ENCODE measurements around the gene REPIN1.

REPIN1 gene

GRCh38 chr7:150388306-150388705 lies 19.7 kb downstream of the REPIN1 start:
- no peaks in the 10 kb centered on the region for H3K36me3 ChIP-seq (ENCODE audit: control insufficient read depth, insufficient read depth, low read length, severe bottlenecking)
- no peaks in the 10 kb centered on the region for H3K9me3 ChIP-seq (ENCODE audit: control insufficient read depth, low read length)
- DNase-seq (ENCODE audit: low read depth), result no peak
- no peaks in the 10 kb centered on the region for H3K27me3 ChIP-seq (replicated peaks; ENCODE audit: control insufficient read depth, insufficient read depth, low read length)
- no peak overlapping the region for H3K4me3 ChIP-seq (ENCODE audit: low read length)
- peaks cover 10% of the 10 kb centered on the region for H3K4me1 ChIP-seq (ENCODE audit: control insufficient read depth, insufficient read depth, low read length)
- H3K9ac ChIP-seq (ENCODE audit: low read length), result no peak overlapping the region

GRCh38 chr7:150388709-150389531 lies 20.3 kb downstream of the REPIN1 start:
- no peaks in the 10 kb centered on the region for H3K9me3 ChIP-seq (ENCODE audit: control insufficient read depth, low read length)
- H3K27me3 ChIP-seq (replicated peaks; ENCODE audit: control insufficient read depth, insufficient read depth, low read length), result no peaks in the 10 kb centered on the region
- DNase-seq (ENCODE audit: low read depth), result no peak
- no peak overlapping the region for H3K4me3 ChIP-seq (ENCODE audit: low read length)
- no peaks in the 10 kb centered on the region for H3K36me3 ChIP-seq (ENCODE audit: control insufficient read depth, insufficient read depth, low read length, severe bottlenecking)
- peaks cover 10% of the 10 kb centered on the region for H3K4me1 ChIP-seq (ENCODE audit: control insufficient read depth, insufficient read depth, low read length)
- H3K9ac ChIP-seq (ENCODE audit: low read length), result no peak overlapping the region

- no peak for DNase-seq (ENCODE audit: low read depth)
- Histone ChIP-seq H3K27me3 (replicated peaks; ENCODE audit: control insufficient read depth, insufficient read depth, low read length) (no peaks in the 10 kb centered on the region), H3K9me3 (ENCODE audit: control insufficient read depth, low read length) (no peaks in the 10 kb centered on the region), H3K9ac (ENCODE audit: low read length) (no peak overlapping the region), H3K36me3 (ENCODE audit: control insufficient read depth, insufficient read depth, low read length, severe bottlenecking) (no peaks in the 10 kb centered on the region), H3K4me1 (ENCODE audit: control insufficient read depth, insufficient read depth, low read length) (peaks cover 10% of the 10 kb centered on the region), H3K4me3 (ENCODE audit: low read length) (no peak overlapping the region)
Measured at GRCh38 chr7:150389532-150389816, 20.9 kb downstream of the REPIN1 start.

- H3K9me3 ChIP-seq (ENCODE audit: control insufficient read depth, low read length), result no peaks in the 10 kb centered on the region
- no peak overlapping the region for H3K4me3 ChIP-seq (ENCODE audit: low read length)
- peak; percentile 12 for DNase-seq (ENCODE audit: low read depth)
- no peaks in the 10 kb centered on the region for H3K36me3 ChIP-seq (ENCODE audit: control insufficient read depth, insufficient read depth, low read length, severe bottlenecking)
- no peaks in the 10 kb centered on the region for H3K27me3 ChIP-seq (replicated peaks; ENCODE audit: control insufficient read depth, insufficient read depth, low read length)
- H3K9ac ChIP-seq (ENCODE audit: low read length), result no peak overlapping the region
- H3K4me1 ChIP-seq (ENCODE audit: control insufficient read depth, insufficient read depth, low read length), result peaks cover 10% of the 10 kb centered on the region
Measured at GRCh38 chr7:150390205-150390604, 21.6 kb downstream of the REPIN1 start.

GRCh38 chr7:150393325-150393724 lies 24.7 kb downstream of the REPIN1 start:
- Histone ChIP-seq H3K9me3 (ENCODE audit: control insufficient read depth, low read length) (no peaks in the 10 kb centered on the region), H3K9ac (ENCODE audit: low read length) (no peak overlapping the region), H3K27me3 (replicated peaks; ENCODE audit: control insufficient read depth, insufficient read depth, low read length) (no peaks in the 10 kb centered on the region), H3K4me3 (ENCODE audit: low read length) (no peak overlapping the region), H3K4me1 (ENCODE audit: control insufficient read depth, insufficient read depth, low read length) (peaks cover 10% of the 10 kb centered on the region), H3K36me3 (ENCODE audit: control insufficient read depth, insufficient read depth, low read length, severe bottlenecking) (no peaks in the 10 kb centered on the region)
- DNase-seq (ENCODE audit: low read depth), result no peak

- Histone ChIP-seq H3K9ac (ENCODE audit: low read length) (no peak overlapping the region), H3K36me3 (ENCODE audit: control insufficient read depth, insufficient read depth, low read length, severe bottlenecking) (no peaks in the 10 kb centered on the region), H3K4me3 (ENCODE audit: low read length) (no peak overlapping the region), H3K27me3 (replicated peaks; ENCODE audit: control insufficient read depth, insufficient read depth, low read length) (no peaks in the 10 kb centered on the region), H3K4me1 (ENCODE audit: control insufficient read depth, insufficient read depth, low read length) (no peaks in the 10 kb centered on the region), H3K9me3 (ENCODE audit: control insufficient read depth, low read length) (no peaks in the 10 kb centered on the region)
- DNase-seq (ENCODE audit: low read depth), result no peak
Measured at GRCh38 chr7:150396426-150396825, 27.8 kb downstream of the REPIN1 start.

- Histone ChIP-seq H3K4me1 (ENCODE audit: control insufficient read depth, insufficient read depth, low read length) (no peaks in the 10 kb centered on the region), H3K9me3 (ENCODE audit: control insufficient read depth, low read length) (no peaks in the 10 kb centered on the region), H3K4me3 (ENCODE audit: low read length) (no peak overlapping the region), H3K36me3 (ENCODE audit: control insufficient read depth, insufficient read depth, low read length, severe bottlenecking) (no peaks in the 10 kb centered on the region), H3K9ac (ENCODE audit: low read length) (no peak overlapping the region), H3K27me3 (replicated peaks; ENCODE audit: control insufficient read depth, insufficient read depth, low read length) (no peaks in the 10 kb centered on the region)
- no peak for DNase-seq (ENCODE audit: low read depth)
Measured at GRCh38 chr7:150396851-150397260, 28.2 kb downstream of the REPIN1 start.

- Histone ChIP-seq H3K4me3 (ENCODE audit: low read length) (no peak overlapping the region), H3K9ac (ENCODE audit: low read length) (no peak overlapping the region), H3K36me3 (ENCODE audit: control insufficient read depth, insufficient read depth, low read length, severe bottlenecking) (no peaks in the 10 kb centered on the region), H3K4me1 (ENCODE audit: control insufficient read depth, insufficient read depth, low read length) (no peaks in the 10 kb centered on the region), H3K27me3 (replicated peaks; ENCODE audit: control insufficient read depth, insufficient read depth, low read length) (no peaks in the 10 kb centered on the region), H3K9me3 (ENCODE audit: control insufficient read depth, low read length) (no peaks in the 10 kb centered on the region)
- no peak for DNase-seq (ENCODE audit: low read depth)
Measured at GRCh38 chr7:150397346-150398107, 28.9 kb downstream of the REPIN1 start.

- H3K9ac ChIP-seq (ENCODE audit: low read length), result no peak overlapping the region
- H3K36me3 ChIP-seq (ENCODE audit: control insufficient read depth, insufficient read depth, low read length, severe bottlenecking), result no peaks in the 10 kb centered on the region
- DNase-seq (ENCODE audit: low read depth), result no peak
- H3K9me3 ChIP-seq (ENCODE audit: control insufficient read depth, low read length), result no peaks in the 10 kb centered on the region
- no peak overlapping the region for H3K4me3 ChIP-seq (ENCODE audit: low read length)
- no peaks in the 10 kb centered on the region for H3K27me3 ChIP-seq (replicated peaks; ENCODE audit: control insufficient read depth, insufficient read depth, low read length)
- H3K4me1 ChIP-seq (ENCODE audit: control insufficient read depth, insufficient read depth, low read length), result no peaks in the 10 kb centered on the region
Measured at GRCh38 chr7:150398108-150398964, 29.7 kb downstream of the REPIN1 start.

GRCh38 chr7:150398965-150399320 lies 30.3 kb downstream of the REPIN1 start:
- DNase-seq (ENCODE audit: low read depth), result no peak
- Histone ChIP-seq H3K36me3 (ENCODE audit: control insufficient read depth, insufficient read depth, low read length, severe bottlenecking) (no peaks in the 10 kb centered on the region), H3K27me3 (replicated peaks; ENCODE audit: control insufficient read depth, insufficient read depth, low read length) (no peaks in the 10 kb centered on the region), H3K4me1 (ENCODE audit: control insufficient read depth, insufficient read depth, low read length) (peaks cover 3% of the 10 kb centered on the region), H3K4me3 (ENCODE audit: low read length) (no peak overlapping the region), H3K9ac (ENCODE audit: low read length) (no peak overlapping the region), H3K9me3 (ENCODE audit: control insufficient read depth, low read length) (no peaks in the 10 kb centered on the region)

GRCh38 chr7:150399421-150400007 lies 30.9 kb downstream of the REPIN1 start:
- Histone ChIP-seq H3K4me3 (ENCODE audit: low read length) (no peak overlapping the region), H3K9me3 (ENCODE audit: control insufficient read depth, low read length) (no peaks in the 10 kb centered on the region), H3K9ac (ENCODE audit: low read length) (no peak overlapping the region), H3K27me3 (replicated peaks; ENCODE audit: control insufficient read depth, insufficient read depth, low read length) (no peaks in the 10 kb centered on the region), H3K36me3 (ENCODE audit: control insufficient read depth, insufficient read depth, low read length, severe bottlenecking) (no peaks in the 10 kb centered on the region), H3K4me1 (ENCODE audit: control insufficient read depth, insufficient read depth, low read length) (peaks cover 9% of the 10 kb centered on the region)
- no peak for DNase-seq (ENCODE audit: low read depth)
